AG10803 (cell line): ENCODE results near the gene GALNT4.

ENCODE experiments used
- DNase-seq: peaks from one replicate; pipeline ENCODE4 v3.0.0; 2010; ENCODE audit warnings: low read depth
- H3K4me3 ChIP-seq: 2 replicates; pipeline ENCODE4 v1.5.1; 2011; ENCODE audit warnings: mild to moderate bottlenecking, low read length, control low read depth
- CTCF ChIP-seq: conservative IDR thresholded peaks from 2 replicates; pipeline ENCODE4 v1.5.1; 2011; ENCODE audit warnings: mild to moderate bottlenecking, low read length, control low read depth, inconsistent platforms

Gene GALNT4

GRCh38 chr12:89497005-89497404 is 27.6 kb downstream of the GALNT4 start:
- DNase-seq, result no peak
- TF ChIP-seq CTCF, result no peak
- no peak overlapping the region for H3K4me3 ChIP-seq

- DNase-seq, result peak; percentile 22
- no peak overlapping the region for H3K4me3 ChIP-seq
- TF ChIP-seq CTCF, result no peak
Measured at GRCh38 chr12:89494411-89495231, 30.0 kb downstream of the GALNT4 start.

- H3K4me3 ChIP-seq, result no peak overlapping the region
- TF ChIP-seq CTCF, result no peak
- DNase-seq, result no peak
Measured at GRCh38 chr12:89493670-89494302, 30.8 kb downstream of the GALNT4 start.

GRCh38 chr12:89492883-89493282 is 31.7 kb downstream of the GALNT4 start:
- DNase-seq, result no peak
- TF ChIP-seq CTCF, result no peak
- no peak overlapping the region for H3K4me3 ChIP-seq

- H3K4me3 ChIP-seq, result no peak overlapping the region
- DNase-seq, result no peak
- TF ChIP-seq CTCF, result no peak
Measured at GRCh38 chr12:89490922-89491321, 33.7 kb downstream of the GALNT4 start.

GRCh38 chr12:89486264-89486663 is 38.3 kb downstream of the GALNT4 start:
- no peak for DNase-seq
- H3K4me3 ChIP-seq, result no peak overlapping the region
- no peak for TF ChIP-seq CTCF

- H3K4me3 ChIP-seq, result no peak overlapping the region
- no peak for TF ChIP-seq CTCF
- DNase-seq, result no peak
Measured at GRCh38 chr12:89484470-89484869, 40.1 kb downstream of the GALNT4 start.
